ENCODE measurements around the gene IQCM. TPM values are rescaled to one million over a fixed set of nuclear protein-coding genes. Genes with fewer than 3 reads are reported as not detected.

IQCM gene
- total RNA-seq, 1 experiment from 2014 or later, result not detected

DNA sequence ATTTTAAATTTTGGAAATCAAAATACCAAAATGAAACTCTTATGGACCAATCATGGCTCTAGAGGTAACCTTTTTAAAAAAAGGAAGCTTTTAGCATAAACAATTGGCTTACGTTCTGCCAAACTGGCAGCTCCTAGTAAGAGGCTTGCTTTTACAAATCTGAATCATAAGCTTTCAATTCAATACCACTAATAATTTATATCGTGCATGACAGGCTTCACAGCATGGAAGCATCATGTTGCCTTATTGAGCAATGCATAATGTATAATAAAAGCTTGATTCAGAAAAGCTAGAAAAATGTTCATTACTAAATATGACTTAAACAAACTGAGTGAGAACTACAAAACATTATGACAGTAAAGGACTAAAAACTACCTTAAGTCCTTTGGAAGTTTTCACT, 280.9 kb downstream of the IQCM start:
- CTCF ChIA-PET, result no interaction called here
- intact Hi-C loops (cut with micrococcal nuclease; ENCODE audit: unreplicated experiment), result no loop called here
- H3K9me3 ChIP-seq (ENCODE audit: control insufficient read depth, insufficient read depth, low read depth, low read length), result 0 out of 2 replicates have a peak, but pooled peaks cover 3% of the 10 kb centered on the region

DNA sequence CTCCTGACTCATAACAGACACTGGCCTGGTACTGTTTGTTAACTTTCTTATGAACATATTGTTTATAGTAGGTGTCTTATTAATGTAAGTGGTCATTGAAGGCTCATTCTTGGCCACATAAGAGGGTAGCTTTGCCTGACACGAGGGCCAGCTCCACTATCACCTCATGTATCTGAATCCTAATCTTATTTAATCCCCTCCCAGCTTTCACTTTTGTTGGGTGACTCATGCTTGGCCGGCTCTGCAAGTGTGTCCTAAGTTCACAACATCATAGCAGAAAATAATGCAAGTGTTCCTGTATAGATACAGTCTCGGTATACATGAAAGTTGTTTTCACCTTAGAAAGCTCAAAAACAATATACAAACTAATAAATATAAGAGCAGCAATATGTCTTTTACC, 283.8 kb downstream of the IQCM start:
- POLR2A ChIA-PET, result no interaction called here
- intact Hi-C loops (cut with micrococcal nuclease; ENCODE audit: unreplicated experiment) (no loop called here), in situ Hi-C loops (cut with HindIII; ENCODE audit: low pct_unique_long_range_greater_than_20kb, low sequenced_read_pairs) (no loop called here)
- BruUV-seq (replicated peaks), result no TSS peak
- Histone ChIP-seq H3K4me3 (ENCODE audit: low read depth in 2 of 2, low read length in 2 of 2) (no peak overlapping the region), H3K27ac (ENCODE audit: low read length) (no peak overlapping the region), H3K4me1 (ENCODE audit: control insufficient read depth, insufficient read depth, low read length) (no peaks in the 10 kb centered on the region), H3K36me3 (ENCODE audit: control insufficient read depth, insufficient read depth, low read length) (no peaks in the 10 kb centered on the region; the same call in 1 of the 2 replicates), H3K9me3 (ENCODE audit: control insufficient read depth, insufficient read depth, low read depth, low read length) (no peaks in the 10 kb centered on the region), H3K27me3 (ENCODE audit: control insufficient read depth, insufficient read depth, low read length) (no peaks in the 10 kb centered on the region)
- ATAC-seq (no peak), DNase-seq (ENCODE audit: low read depth, low spot score) (no peak)
- no peak for TF ChIP-seq REST (IDR thresholded peaks at IDR 0.05; ENCODE audit: insufficient read depth in 1 of 2, low read depth in 2 of 2, low read length in 1 of 2)
- no peak for TF ChIP-seq CTCF (IDR thresholded peaks at IDR 0.05)
- CTCF ChIA-PET, result no interaction called here

More for the DNA sequence above, 280.9 kb downstream of the IQCM start:
- POLR2A ChIA-PET, result no interaction called here
- in situ Hi-C loops (cut with HindIII; ENCODE audit: low pct_unique_long_range_greater_than_20kb, low sequenced_read_pairs), result no loop called here
- TF ChIP-seq SIN3A (IDR thresholded peaks at IDR 0.05; ENCODE audit: borderline replicate concordance, insufficient read depth, low read depth, low read length), result no peak
- no peak for TF ChIP-seq CTCF (IDR thresholded peaks at IDR 0.05)
- TF ChIP-seq REST (IDR thresholded peaks at IDR 0.05; ENCODE audit: insufficient read depth in 1 of 2, low read depth in 2 of 2, low read length in 1 of 2), result no peak
- TF ChIP-seq TCF7L2 (IDR thresholded peaks at IDR 0.05; ENCODE audit: low read depth, low read length), result no peak
- no peak for TF ChIP-seq POLR2AphosphoS5 (IDR thresholded peaks at IDR 0.05; ENCODE audit: low read depth, low read length)
- Histone ChIP-seq H3K27me3 (ENCODE audit: control insufficient read depth, insufficient read depth, low read length) (no peaks in the 10 kb centered on the region), H3K4me1 (ENCODE audit: control insufficient read depth, insufficient read depth, low read length) (no peaks in the 10 kb centered on the region), H3K27ac (ENCODE audit: low read length) (no peak overlapping the region), H3K36me3 (ENCODE audit: control insufficient read depth, insufficient read depth, low read length) (no peaks in the 10 kb centered on the region), H3K4me3 (ENCODE audit: low read depth in 2 of 2, low read length in 2 of 2) (no peak overlapping the region)
- DNase-seq (ENCODE audit: low read depth, low spot score), result no peak
- ATAC-seq, result no peak
- BruUV-seq (replicated peaks), result no TSS peak
